ENCODE data around the gene CWC22.

CWC22 gene

GRCh38 chr2:180001726-180002125, 5.4 kb downstream of the CWC22 start:
- no peak for TF ChIP-seq TAF1 (IDR thresholded peaks at IDR 0.05; ENCODE audit: borderline replicate concordance, insufficient read depth, low read length)
- no peak for TF ChIP-seq FOXP2 (optimal IDR thresholded peaks at IDR 0.05; ENCODE audit: borderline replicate concordance, extremely low read depth, extremely low read length, insufficient read depth)
- no peak for TF ChIP-seq POLR2AphosphoS5 (IDR thresholded peaks at IDR 0.05; ENCODE audit: low read depth, low read length)
- no peak for TF ChIP-seq SIN3A (IDR thresholded peaks at IDR 0.05; ENCODE audit: borderline replicate concordance, insufficient read depth, low read length)
- TF ChIP-seq, protein P1, sequence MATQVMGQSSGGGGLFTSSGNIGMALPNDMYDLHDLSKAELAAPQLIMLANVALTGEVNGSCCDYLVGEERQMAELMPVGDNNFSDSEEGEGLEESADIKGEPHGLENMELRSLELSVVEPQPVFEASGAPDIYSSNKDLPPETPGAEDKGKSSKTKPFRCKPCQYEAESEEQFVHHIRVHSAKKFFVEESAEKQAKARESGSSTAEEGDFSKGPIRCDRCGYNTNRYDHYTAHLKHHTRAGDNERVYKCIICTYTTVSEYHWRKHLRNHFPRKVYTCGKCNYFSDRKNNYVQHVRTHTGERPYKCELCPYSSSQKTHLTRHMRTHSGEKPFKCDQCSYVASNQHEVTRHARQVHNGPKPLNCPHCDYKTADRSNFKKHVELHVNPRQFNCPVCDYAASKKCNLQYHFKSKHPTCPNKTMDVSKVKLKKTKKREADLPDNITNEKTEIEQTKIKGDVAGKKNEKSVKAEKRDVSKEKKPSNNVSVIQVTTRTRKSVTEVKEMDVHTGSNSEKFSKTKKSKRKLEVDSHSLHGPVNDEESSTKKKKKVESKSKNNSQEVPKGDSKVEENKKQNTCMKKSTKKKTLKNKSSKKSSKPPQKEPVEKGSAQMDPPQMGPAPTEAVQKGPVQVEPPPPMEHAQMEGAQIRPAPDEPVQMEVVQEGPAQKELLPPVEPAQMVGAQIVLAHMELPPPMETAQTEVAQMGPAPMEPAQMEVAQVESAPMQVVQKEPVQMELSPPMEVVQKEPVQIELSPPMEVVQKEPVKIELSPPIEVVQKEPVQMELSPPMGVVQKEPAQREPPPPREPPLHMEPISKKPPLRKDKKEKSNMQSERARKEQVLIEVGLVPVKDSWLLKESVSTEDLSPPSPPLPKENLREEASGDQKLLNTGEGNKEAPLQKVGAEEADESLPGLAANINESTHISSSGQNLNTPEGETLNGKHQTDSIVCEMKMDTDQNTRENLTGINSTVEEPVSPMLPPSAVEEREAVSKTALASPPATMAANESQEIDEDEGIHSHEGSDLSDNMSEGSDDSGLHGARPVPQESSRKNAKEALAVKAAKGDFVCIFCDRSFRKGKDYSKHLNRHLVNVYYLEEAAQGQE (IDR thresholded peaks at IDR 0.05; ENCODE audit: insufficient read depth in 1 of 2, low read depth in 2 of 2, low read length in 2 of 2), result no peak

DNA sequence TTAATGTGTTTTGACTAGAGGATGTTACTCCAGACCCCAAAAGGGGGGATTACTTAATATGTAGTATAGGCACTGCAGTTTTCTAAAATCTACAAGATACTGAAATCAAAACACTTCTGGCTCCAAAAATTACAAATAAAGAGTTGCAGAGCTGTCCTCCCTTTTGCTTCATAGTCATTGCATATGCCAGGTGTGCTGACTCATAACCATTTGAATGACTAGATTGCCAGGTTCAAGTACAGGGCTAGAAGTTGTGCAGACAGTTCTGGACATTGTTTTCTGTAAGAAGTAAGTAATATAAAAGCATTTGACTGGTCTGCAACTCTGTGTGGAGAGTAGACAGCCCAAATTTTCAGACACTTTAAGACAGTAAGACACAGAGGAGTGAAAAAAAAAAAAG, 6.7 kb downstream of the CWC22 start:
- no peak for TF ChIP-seq SIN3A (IDR thresholded peaks at IDR 0.05; ENCODE audit: borderline replicate concordance, insufficient read depth, low read length)
- TF ChIP-seq POLR2AphosphoS5 (IDR thresholded peaks at IDR 0.05; ENCODE audit: low read depth, low read length), result no peak
- TF ChIP-seq TAF1 (IDR thresholded peaks at IDR 0.05; ENCODE audit: borderline replicate concordance, insufficient read depth, low read length), result no peak
- TF ChIP-seq, protein P1 (IDR thresholded peaks at IDR 0.05; ENCODE audit: insufficient read depth in 1 of 2, low read depth in 2 of 2, low read length in 2 of 2), result no peak
- no peak for TF ChIP-seq FOXP2 (optimal IDR thresholded peaks at IDR 0.05; ENCODE audit: borderline replicate concordance, extremely low read depth, extremely low read length, insufficient read depth)

DNA sequence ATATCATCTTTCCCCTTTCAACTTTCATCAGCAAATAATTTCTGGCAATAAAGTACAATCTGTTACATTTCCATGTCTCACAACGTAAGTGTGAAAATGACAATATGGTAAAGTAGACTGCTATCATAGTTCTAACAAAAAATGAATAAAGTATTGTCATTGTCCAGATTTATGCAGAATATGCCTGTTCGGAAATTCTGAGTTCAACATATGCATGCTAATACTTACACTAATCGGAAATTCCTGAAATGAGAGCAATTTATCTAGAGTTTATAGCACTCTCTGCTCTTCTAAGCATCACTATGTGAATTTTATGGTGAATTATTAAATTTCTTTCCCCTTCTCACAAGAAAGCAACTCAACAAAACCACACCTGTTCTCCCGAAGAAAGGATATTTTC, 8.1 kb downstream of the CWC22 start:
- TF ChIP-seq SIN3A (IDR thresholded peaks at IDR 0.05; ENCODE audit: borderline replicate concordance, insufficient read depth, low read length) (no peak), POLR2AphosphoS5 (IDR thresholded peaks at IDR 0.05; ENCODE audit: low read depth, low read length) (no peak), TAF1 (IDR thresholded peaks at IDR 0.05; ENCODE audit: borderline replicate concordance, insufficient read depth, low read length) (no peak), FOXP2 (optimal IDR thresholded peaks at IDR 0.05; ENCODE audit: borderline replicate concordance, extremely low read depth, extremely low read length, insufficient read depth) (no peak)
- TF ChIP-seq, protein P1 (IDR thresholded peaks at IDR 0.05; ENCODE audit: insufficient read depth in 1 of 2, low read depth in 2 of 2, low read length in 2 of 2), result no peak

DNA sequence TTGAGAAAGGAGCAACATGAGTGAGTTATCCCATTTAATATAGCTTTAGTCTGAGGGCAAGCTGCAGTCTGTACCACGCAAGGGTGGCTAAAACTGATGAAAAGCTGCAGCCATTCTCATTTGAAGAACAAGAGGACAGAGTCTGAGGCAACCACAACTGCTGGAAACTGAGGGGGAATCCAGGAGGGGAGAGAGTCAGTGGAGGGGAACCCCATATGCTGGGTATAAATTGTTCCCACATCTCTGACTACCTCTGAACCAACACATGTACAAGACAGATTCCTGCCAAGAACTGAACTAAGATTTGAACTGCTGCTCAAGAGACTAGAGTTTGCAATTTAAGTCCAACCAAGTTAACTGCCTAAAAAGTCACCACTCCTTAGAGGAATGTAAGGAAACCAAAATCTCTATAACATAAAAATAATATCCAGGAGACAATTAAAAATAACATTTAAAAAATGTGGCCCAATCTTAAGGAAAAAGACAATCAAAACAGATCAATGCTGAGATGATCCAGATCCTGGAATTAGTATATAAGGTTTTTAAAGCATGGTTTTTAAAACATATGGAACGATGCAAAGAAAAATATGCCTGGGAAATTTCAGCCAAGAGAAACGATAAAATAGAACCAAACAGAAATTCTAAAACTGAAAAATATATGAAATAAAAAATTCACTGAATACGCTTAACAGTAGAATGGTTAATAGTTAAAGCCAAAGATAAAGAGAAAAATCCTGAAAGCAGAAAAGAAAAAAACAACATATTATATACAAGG, 11.2 kb downstream of the CWC22 start:
- TF ChIP-seq TAF1 (IDR thresholded peaks at IDR 0.05; ENCODE audit: borderline replicate concordance, insufficient read depth, low read length) (no peak), SIN3A (IDR thresholded peaks at IDR 0.05; ENCODE audit: borderline replicate concordance, insufficient read depth, low read length) (no peak), POLR2AphosphoS5 (IDR thresholded peaks at IDR 0.05; ENCODE audit: low read depth, low read length) (no peak), FOXP2 (optimal IDR thresholded peaks at IDR 0.05; ENCODE audit: borderline replicate concordance, extremely low read depth, extremely low read length, insufficient read depth) (no peak)
- TF ChIP-seq, protein P1 (IDR thresholded peaks at IDR 0.05; ENCODE audit: insufficient read depth in 1 of 2, low read depth in 2 of 2, low read length in 2 of 2), result no peak
